CMK (cell line): ENCODE data around the gene TRAM2.

ENCODE experiments used
- DNase-seq: peaks from one replicate; pipeline ENCODE4 v3.0.0-alpha.2; 2010; ENCODE audit warnings: low read depth

Gene TRAM2

DNA sequence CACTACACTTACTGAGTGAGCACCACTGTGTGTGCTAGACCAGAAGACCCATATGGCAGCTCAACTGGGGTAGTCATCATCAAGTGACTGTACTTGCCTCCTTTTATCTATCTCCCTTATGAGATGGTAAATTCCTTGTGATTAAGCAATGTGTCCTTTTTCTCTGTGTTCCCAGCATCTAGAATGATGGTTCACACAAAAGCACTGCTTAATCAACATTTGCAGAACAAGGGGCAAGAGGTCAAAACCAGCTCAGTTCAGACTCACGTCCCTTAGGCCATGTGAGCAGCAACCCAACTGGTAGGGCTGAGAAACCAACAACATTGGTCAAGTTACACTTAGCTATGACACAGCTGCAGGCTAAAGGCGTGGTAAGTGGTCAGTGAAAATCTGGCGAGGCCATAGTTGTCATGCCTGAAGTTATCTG, 10.0 kb downstream of the TRAM2 start:
- no peak for DNase-seq

DNA sequence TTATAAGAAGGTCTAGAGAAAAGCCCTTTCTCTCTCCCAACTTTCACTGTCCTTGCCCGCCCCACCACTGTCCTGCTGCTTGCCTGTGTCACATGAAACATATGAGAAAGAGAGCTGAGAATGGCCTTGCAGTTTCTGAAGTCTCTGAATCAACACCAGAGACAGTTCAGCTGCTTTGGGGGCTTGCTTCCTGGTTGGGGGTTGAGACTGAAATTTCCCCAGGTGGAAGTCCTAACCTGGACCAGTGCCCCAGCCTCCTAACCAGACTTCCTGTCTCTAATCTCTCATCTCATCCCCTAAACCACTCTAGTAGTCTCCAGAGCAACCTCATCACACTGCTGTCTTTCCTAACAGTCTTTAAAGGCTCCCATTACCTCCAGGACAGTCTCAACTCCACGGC, 10.7 kb downstream of the TRAM2 start:
- no peak for DNase-seq

DNA sequence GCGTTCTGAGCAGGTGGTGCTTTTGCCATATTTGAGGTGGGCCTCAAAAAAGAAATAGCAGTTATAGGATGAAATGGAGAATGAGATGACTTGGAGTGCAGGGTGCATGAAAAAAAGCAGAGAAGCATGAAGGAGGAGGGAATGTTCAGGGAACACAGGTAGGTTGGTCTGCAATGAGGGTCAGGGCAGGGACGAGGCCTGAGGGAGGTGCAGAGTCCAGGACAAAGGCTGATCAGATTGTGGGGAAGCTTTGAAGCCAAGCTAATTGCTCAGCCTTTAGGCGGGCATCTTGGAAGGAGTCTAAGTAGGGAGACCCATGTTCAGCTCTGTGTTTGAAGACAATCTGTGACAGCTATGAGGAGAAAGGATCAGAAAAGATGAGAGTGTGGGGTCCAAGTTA, 12.0 kb downstream of the TRAM2 start:
- no peak for DNase-seq

DNA sequence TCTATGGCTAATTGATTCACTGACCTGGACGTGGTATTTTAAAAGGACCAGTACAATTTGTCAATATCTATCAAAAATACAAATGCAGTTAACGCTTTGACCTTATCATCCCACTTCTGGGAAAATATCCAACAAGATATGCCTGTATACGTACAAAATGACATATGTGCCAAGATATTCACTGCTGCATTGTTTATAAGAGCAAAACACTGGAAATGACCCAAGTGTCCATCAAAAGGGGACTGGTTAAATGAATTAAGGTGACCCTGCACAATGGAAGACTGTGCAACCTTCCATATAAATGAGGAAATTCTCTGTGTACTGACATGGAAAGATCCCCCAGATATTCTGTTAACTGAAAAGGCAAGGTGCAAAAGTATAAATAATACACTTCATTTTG, 13.9 kb downstream of the TRAM2 start:
- DNase-seq, result no peak

DNA sequence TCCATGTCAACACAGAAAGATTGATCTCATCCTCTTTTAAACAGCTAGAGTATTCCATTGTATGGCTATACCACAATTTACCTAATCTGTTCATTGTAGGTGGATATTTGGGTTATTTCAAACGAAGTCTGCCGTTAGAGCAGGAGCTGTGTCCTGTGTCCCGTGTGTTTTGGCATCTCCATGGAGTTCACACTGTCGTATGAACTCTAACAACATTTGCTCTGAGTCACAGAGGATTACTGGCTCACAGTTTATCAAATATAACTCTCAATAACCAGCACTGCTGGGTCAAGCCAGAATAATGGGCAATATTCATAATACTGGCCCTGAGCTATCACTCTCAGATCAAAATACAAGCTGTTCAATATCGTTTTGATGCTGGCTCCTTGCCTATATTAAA, 16.4 kb downstream of the TRAM2 start:
- DNase-seq, result no peak

DNA sequence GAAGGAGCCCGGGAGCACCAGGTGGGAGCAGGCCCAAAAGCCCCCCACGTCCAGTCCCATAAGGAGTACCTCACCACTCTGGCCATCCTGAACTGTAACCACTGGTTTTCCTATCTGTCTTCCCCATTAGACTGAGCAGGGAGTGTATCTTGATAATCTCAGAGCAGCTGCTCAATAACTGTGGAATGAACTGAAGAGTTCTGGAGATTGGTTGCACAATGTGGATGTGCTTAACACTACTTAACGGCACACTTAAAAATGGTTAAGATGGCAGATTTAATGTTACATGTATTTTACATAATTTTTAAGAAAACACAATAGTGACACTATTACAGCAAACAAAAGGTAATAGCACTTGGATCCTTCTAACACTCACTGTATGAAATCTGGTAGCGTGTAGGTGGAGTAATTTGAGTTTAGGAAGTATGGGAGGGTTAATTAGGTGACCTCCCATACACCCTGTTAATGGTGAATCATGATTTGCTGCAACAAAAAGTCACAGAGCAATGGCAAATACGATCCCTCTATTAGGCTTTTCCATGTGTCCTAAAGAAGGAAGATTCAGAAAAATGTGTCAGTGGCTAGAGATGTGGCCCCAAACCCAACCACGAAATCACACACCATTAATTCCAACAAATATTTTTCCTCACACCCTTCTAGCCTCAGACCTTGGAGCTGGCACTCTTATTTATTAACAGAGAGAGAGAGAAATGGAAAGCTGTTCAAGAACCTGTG, 18.4 kb downstream of the TRAM2 start:
- DNase-seq, result no peak

DNA sequence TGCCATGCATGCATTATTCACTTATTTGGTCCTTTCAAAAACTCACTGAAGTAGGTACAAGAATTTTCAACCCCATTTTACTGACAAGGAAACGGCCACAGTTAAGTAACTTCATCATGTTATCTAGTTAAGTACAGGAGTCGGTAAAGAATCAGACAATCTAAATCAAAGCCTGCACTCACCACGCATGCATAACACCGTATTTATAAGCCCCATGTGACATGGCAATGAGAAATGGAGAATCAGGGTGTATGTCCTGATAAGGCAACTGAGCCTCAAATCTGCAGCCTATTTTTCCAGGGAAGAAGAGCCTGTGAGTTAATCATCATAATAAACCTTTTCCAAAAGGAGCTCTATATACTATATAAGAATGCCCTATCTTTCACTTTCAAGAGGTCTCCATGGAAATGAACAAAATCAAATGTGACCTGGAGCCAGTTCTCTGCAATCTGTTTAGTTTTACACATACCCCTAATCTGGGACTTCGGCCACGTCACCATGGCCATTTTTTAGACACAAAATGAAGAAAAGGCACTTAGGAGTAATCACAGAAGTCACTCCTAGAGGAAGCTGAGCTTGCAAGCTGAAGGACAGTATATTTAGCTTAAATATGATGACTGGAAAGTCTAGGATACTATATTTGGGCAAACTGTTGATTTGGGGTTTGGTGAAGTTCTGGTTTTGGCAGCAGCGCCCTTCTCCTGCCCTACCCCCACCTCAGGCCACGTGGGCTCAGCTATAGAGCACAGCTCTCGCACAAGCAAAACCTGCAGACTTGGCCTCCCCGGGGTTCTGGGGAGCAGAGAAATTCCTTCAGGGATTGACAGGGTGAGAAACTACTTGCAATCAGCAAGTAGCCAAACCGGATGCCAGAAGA, 19.2 kb downstream of the TRAM2 start:
- DNase-seq, result no peak

DNA sequence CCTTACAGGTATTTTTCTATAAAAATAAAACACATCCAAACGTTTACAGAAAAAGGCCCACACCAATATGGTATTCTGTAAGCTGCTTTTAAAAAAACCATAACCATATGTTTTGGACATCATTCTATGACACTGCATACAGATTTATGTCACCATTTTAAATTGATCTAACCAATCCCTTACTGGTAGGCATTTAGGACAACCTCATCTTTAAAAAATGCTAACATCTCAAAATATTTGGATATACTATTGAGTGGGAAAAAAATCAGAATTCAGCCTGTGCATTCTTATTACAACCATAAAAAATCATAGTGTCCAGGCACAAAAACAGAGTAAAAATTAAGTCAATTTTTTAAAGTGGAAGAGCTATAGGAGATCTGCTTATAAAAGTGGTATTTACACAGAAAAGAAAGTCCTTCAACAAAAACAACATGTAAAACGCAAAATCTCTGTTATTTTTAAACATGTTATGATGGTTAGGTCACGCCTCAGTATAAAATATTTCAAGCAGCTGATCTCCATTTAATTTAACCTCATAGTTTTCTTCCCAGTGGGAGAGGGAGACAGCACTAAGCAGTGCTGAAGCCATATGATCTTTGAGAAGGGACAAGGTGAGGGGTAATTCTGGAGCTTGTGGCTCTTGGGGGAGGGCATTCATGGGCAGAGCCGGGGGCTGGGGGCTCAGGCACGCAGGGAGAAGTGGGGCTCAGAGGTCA, 21.2 kb downstream of the TRAM2 start:
- no peak for DNase-seq

DNA sequence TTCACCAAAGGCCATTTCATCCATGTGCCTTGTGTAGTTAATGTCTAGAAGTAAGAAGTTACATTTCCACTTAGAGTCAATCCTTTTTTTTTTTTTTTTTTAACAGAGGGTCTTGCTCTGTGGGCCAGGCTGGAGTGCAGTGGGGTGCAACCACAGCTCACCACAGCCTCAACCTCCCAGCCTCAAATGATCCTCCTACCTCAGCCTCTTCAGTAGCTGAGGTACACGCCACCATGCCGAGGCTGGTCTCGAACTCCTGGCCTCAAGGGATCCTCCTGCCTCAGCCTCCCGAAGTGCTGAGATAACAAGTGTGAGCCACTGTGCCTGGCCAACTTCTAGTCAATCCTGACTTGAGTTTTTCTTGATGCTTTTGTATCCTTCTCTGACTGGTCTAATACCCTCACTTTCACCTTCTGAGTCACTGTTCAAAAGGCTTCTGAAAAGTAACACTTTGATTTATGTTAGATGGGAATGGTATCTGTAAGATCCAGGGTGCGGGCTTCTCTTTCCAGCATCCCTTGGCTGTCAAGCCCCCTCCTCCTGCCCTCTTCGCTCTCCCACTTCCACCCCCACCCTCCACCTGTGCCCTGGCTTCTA, 22.1 kb downstream of the TRAM2 start:
- no peak for DNase-seq

DNA sequence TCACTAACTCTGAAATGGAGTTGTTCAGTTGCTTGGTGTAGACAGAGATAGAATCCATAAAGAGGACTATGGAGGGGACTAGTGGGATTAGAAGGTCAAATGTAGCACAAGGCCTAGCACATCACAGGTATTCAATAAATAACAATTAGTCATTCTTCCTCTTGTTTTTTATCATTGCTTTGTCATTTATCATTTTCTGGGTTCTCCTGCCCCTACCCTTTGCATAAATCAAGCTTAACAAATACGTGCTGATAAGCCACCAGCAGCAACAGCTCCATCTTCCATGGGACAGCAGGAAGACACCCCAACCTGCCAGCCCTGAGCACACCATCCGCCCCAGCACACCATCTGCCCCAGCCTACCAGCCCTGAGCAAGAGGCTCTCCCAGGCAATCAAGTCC, 23.1 kb downstream of the TRAM2 start:
- no peak for DNase-seq

DNA sequence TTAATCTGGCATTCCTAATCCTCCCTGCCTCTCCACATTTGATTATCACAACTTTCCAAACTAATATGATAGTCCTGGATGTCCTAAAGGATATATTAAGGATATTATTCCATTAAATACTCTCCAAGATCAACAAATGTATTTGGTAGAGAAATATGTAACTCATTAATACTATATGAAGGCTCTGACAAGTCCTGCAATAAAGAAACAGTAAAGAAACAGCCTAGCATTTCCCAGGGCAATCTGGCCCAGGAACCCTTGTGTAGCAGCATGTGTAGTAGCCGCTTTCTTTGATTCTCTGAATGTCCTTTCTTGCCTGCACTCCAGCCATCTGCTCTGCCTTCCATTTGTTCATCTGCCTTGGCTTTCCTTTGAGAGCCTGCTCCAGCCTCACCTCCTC, 23.7 kb downstream of the TRAM2 start:
- DNase-seq, result no peak

DNA sequence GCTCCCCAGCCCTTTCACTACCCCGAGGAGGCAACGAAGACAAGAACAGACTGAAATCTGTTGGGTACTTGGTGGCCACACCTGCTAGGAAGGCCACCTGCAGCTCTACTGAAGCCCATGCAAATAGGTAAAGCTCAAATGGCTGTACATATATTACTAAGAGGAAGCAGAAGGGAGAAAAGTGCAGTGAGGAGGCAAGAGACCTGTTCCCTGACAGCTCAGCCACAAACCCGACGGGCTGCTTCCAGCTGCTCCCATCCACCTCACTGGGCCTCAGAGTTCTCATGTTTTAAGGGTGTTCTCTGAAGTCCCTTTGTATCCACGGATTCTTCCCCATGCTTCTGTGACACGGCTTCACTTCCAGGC, 24.6 kb downstream of the TRAM2 start:
- DNase-seq, result no peak

DNA sequence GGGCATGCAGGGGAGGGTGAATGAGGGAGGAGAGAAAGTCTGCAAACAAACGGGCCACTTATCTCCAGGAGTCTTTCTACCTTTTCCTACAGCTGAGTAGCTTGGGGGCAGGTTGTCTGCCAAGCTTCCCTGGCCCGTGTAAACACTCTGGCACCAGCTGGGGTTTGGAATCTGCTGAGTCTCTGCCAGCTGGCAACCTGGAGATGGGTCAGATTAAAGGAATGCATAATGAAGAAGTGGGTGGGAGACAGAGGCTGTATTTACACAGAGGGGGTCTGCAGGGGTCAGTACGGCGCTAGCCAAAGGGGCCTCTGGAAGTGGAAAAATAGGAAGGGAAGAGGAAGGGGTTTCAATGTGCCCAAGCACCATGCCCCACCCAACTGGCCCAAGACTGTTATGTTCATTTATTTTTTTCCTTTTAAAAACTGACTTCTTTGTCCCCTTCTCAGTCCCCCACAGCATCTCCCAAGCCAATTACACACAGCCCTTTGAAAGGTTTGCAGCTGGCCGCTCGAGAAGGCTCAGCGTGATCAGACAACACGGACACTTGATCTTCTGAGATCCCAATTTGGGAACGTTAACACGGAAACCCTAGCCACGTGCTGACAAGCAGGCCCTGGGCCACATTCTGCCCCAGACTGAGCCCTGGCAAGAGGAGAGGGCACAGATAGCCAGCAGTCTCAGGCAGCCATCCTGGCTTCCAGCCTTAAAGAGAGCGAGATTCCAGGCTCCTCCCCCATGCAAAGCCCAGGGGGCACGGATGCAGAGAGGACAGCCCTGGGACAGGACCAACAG, 25.2 kb downstream of the TRAM2 start:
- DNase-seq, result no peak

DNA sequence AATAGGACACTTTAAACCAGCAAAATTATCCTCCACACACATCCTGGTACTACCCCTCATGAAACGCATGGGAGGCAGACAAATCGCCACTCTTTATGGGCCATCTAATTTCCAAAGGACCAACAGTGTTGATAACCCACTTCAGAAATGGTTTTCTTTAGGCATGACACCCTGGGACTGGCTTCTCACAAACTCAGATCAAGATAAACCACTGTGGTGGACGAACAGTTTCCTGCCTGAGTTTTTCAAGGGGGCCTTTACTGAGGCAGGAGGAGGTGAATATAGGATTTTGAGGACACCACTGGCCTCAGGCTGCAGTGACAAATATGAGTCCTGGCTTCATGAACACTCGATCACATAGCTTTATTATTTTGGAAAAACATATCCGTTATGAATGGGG, 26.0 kb downstream of the TRAM2 start:
- DNase-seq, result no peak

DNA sequence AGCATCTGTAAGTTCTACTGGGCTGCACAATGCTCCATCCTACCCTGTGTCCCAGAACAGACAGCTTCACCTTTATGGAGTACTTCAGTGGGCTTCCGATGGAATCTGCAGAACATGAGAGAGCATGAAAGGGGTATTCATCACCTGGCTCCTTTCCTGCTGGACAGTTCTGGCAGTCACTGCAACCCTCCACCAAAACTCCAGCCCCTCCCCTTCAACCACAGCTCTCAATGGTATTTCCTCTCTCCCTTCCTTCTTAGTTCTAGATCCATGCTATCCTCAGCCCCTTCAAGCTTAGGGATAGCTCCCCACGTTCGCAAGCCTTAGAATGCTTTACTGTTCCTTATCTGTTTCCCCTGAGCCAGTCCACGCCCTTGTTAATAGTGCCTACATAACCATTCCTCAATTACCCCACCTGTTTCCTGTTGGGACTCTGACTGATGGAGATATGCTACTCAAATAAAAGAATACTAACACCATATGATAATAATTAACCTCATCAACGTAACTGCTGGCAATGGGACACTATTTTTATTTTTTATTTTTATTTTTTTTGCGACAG, 26.8 kb downstream of the TRAM2 start:
- no peak for DNase-seq

DNA sequence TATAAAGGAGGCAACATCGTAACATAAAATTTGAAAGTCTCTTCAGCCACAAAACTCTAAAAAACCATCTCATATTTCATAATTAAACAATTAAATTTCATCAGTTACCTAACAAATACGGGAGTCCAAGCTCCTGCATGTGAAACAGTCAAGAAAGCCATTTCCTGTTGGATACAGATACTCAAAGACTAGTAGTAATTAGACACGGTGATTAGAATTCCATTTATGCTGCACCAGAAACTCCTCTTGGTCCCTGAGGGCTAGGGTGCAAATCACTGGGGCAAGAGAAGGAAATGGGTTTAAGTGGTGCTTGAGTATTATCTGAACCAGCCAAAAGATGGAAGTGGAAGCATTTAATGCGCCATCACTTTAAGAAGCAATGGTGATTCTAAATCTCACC, 27.4 kb downstream of the TRAM2 start:
- no peak for DNase-seq

DNA sequence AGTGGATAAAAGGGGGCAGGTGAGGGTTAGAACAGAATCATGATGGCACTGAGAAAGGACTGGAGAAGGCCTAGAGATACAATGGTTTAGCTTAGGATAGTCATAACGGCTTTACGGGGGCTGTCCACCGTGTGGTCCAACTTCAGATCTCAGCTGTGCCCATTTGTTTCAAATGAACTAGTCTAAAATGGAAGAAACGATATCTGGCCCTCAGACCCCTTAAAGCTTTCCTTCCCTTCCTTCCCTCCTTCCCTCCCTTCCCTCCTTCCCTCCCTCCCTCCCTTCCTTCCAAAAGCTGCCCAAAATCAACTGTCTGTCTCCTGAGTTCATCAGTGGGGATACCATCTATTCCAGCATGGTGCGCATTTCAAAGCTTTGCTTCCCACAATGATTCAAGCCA, 27.9 kb downstream of the TRAM2 start:
- no peak for DNase-seq

DNA sequence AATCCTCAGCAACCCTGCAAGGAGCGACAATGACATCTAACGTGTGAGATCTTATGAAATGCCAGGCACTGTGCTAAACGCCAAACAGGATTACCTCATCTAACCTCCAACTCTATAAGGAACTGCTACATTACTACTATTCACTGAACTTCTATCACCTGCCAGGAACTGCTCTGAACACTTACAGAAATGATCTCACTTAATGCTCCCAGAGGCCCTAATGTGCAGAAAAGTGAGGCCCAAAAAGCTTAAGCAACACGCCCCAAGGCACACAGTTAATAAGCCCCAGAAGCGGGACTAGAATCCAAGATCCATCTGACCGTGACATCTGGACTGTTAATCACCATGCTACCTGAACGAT, 28.5 kb downstream of the TRAM2 start:
- DNase-seq, result no peak

DNA sequence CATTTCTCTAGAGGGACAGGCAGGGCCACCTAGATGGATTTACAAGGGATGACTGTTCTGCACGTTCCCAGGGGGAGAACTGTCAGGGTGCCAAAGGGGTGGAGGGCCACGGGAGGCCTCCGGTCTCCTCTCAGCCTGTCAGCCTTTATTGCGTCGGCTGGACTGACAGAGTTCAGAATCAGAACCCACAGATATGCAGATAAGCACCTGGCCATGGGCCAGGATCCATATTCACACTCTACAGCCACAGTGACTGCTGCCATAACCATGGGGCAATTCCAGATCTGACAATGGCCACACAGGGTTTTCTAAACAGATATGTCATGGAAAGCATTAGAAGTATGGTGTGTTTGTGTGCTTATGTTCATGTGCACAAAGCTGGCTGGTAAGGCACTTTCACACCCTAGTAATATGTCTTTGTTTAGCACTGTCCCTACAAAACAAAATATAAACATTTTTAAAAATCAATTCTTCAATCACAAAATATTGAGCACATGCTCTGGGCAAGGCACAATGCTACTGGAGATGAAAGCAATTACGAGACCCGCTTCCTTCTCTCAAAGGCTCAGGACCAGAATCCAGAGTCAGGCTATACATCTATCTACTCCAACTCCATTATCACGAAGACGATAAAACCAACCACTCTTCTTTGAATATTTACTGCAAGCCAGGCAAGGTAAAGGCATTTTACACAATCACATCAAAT, 29.1 kb downstream of the TRAM2 start:
- DNase-seq, result no peak

DNA sequence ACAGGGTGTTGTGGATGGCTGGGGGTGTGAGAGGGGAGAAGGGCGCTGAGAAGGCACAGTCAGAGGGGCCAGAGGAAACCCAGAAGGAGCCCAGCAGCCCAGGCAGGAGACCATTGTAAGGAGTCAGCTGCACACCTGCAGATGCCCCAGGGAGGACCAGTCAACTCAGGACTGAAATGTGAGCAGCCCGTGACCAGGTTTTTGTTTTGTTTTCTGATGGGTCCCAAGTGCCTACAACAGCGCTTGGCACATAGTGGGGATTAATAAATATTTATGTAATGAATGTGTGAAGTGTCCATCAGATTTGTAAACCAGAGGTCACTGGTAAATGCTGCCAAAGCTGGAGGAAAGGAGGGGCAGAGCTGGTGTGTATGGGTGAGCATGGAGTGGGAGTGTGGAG, 30.2 kb downstream of the TRAM2 start:
- no peak for DNase-seq

DNA sequence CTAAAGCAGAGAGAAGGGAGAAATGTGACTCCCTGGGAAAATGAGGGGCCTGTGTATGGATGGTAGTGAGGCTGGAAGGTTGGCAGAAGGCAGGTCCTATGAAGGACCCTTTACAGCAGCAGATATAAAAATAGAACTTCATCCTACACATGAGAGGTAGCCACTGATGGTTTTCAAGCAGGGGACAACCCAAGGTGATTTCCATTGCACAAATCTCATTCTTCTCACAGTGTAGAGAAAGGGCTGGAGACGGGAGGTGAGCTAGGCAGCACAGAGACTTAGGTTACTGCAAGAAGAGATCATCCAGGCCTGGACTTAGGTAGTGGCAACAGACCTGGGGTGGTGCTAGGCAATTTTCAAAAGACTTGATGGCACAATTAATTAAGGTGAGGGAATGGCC, 30.7 kb downstream of the TRAM2 start:
- DNase-seq, result no peak
